ENCODE measurements around the gene VRK3. TPM values are rescaled to one million over a fixed set of nuclear protein-coding genes. Genes with fewer than 3 reads are reported as not detected.
A peak's percentile ranks its signal among the peaks of the same experiment; 100 is the strongest.

VRK3 gene
- total and polyA plus RNA-seq, 2 of the 4 experiments (the other 2 are of a cell fraction) = 28.7 to 35.8 TPM

- no peak overlapping the region for H3K4ac ChIP-seq (ENCODE audit: low read depth, low read length)
- H2BK20ac ChIP-seq (ENCODE audit: low read depth, low read length) = no peak overlapping the region
- peak; percentile 5; the same call in 1 of the 2 replicates for ATAC-seq (ENCODE audit: low read depth)
- H3K9me3 ChIP-seq (ENCODE audit: control insufficient read depth, insufficient read depth, low read length) = no peaks in the 10 kb centered on the region
- no peak overlapping the region for H3K18ac ChIP-seq (ENCODE audit: low read depth, low read length)
- no peak overlapping the region for H3K56ac ChIP-seq (ENCODE audit: extremely low read depth, insufficient read depth, low read length)
- no peak overlapping the region for H2AFZ ChIP-seq (replicated peaks; ENCODE audit: low read length, poor library complexity)
- no peak overlapping the region for H4K5ac ChIP-seq (ENCODE audit: low read depth, low read length)
- H3K27ac ChIP-seq (ENCODE audit: insufficient read depth, low read length) = no peak overlapping the region
- no peak overlapping the region for H3K4me2 ChIP-seq (ENCODE audit: low read depth, low read length)
- BruUV-seq (replicated peaks) = no TSS peak
- no peak overlapping the region for H4K91ac ChIP-seq (ENCODE audit: insufficient read depth, low read depth, low read length)
- intact Hi-C loops (cut with micrococcal nuclease) (no loop called here), dilution Hi-C loops (cut with HindIII; ENCODE audit: low sequenced_read_pairs, unreplicated experiment) (no loop called here), in situ Hi-C loops (cut with MboI; ENCODE audit: low sequenced_read_pairs) (loop anchor here (10.0 kb wide), 1 partner anchor 54 kb away; no protein-coding TSS in a partner anchor)
- H3K79me1 ChIP-seq (ENCODE audit: low read depth in 1 of 2, low read length in 2 of 2) = peaks cover 0 to 9% of the 10 kb centered on the region in 2 experiments; a peak in 1 of 4 replicates
- H3K4me3 ChIP-seq (ENCODE audit: insufficient read depth, low read depth, low read length) = no peak overlapping the region
- no peaks in the 10 kb centered on the region for H3K27me3 ChIP-seq (ENCODE audit: control insufficient read depth, insufficient read depth, low read length)
- H2AK5ac ChIP-seq (ENCODE audit: low read depth, low read length) = no peak overlapping the region
- H2AK9ac ChIP-seq (replicated peaks; ENCODE audit: low read depth, low read length, poor library complexity) = peak overlapping the region; percentile 12
- no peak overlapping the region for H2BK15ac ChIP-seq (ENCODE audit: low read depth, low read length)
- no peak overlapping the region for H4K8ac ChIP-seq (ENCODE audit: low read depth in 2 of 2, low read length in 2 of 2)
- H4K20me1 ChIP-seq (ENCODE audit: insufficient read depth, low read length) = peaks cover 21% of the 10 kb centered on the region
- CTCF ChIA-PET = no interaction called here
- H3K9me1 ChIP-seq (ENCODE audit: insufficient read depth, low read length) = peaks cover 15% of the 10 kb centered on the region
- TF ChIP-seq FOS (IDR thresholded peaks at IDR 0.05; ENCODE audit: low read depth, low read length) (0 out of 2 replicates have a peak, but pooled peaks have one; percentile 2), RFX5 (IDR thresholded peaks at IDR 0.05; ENCODE audit: low read depth, low read length) (no peak), MAFK (IDR thresholded peaks at IDR 0.05; ENCODE audit: low read depth, low read length) (no peak)
- peak; percentile 83 for DNase-seq
- 73% methylated on average over 3 of the region's 9 CpGs; no CpG with 5 or more reads in 1 of the 2 experiments for WGBS, 2 experiments (ENCODE audit: extremely low coverage in 2 of 2, insufficient read length in 1 of 2)
- POLR2A ChIA-PET (ENCODE audit: unreplicated experiment) = no interaction called here
- H3K23ac ChIP-seq (ENCODE audit: low read depth, low read length) = no peak overlapping the region
- no peak overlapping the region for H2BK120ac ChIP-seq (ENCODE audit: low read depth, low read length)
- peaks cover 38% of the 10 kb centered on the region for H3K36me3 ChIP-seq (ENCODE audit: control insufficient read depth, insufficient read depth, low read length)
- no peaks in the 10 kb centered on the region for H3K4me1 ChIP-seq (ENCODE audit: control insufficient read depth, insufficient read depth, low read length)
- H2BK5ac ChIP-seq (ENCODE audit: low read depth, low read length, poor library complexity, severe bottlenecking) = no peak overlapping the region
- H3K14ac ChIP-seq (replicated peaks; ENCODE audit: low read depth, low read length) = no peak overlapping the region
- H3K9ac ChIP-seq (ENCODE audit: low read depth, low read length) = no peak overlapping the region
Observed at GRCh38 chr19:49988433-49988832, 36.7 kb downstream of the VRK3 start.

Measured in IMR-90 (cell line).